H1 (cell line): ENCODE measurements around the gene RAB3D. TPM values are rescaled to one million over a fixed set of nuclear protein-coding genes. Genes with fewer than 3 reads are reported as not detected.

Source experiments
- CTCF ChIA-PET: fragments of 300-600 bp; sonication (Branson Sonifier 250); formaldehyde crosslinking; loops from one replicate; lab custom pipeline; 2021; ENCODE audit not compliant: partially characterized antibody; lab: Charles Lee
- POLR2A ChIA-PET: fragments of 300-600 bp; sonication (Branson Sonifier 250); formaldehyde crosslinking; loops from one replicate; lab custom pipeline; 2021; ENCODE audit warnings: inconsistent platforms; ENCODE audit not compliant: partially characterized antibody; lab: Charles Lee
- DNase-seq, 2 experiments: peaks; one replicate each; pipeline versions ENCODE4 v3.0.0 to v3.0.0-alpha.2; 2010 to 2022; ENCODE audit warnings: low spot score in 2 of 2, low read depth in 1 of 2, mixed read lengths in 1 of 2
- FAIRE-seq: peaks from 2 replicates; lab custom pipeline; 2011; peaks lifted over from hg19 to GRCh38; lab: Jason Lieb, UNC
- H2AFZ ChIP-seq: 2 replicates; pipeline ENCODE4 v1.8.1; 2012; ENCODE audit warnings: low read length, inconsistent platforms
- H2AK5ac ChIP-seq: 2 replicates; pipeline ENCODE4 v1.6.1; 2013; ENCODE audit warnings: low read depth, low read length
- H2BK120ac ChIP-seq: replicated peaks from 2 replicates; pipeline ENCODE3; 2013; ENCODE audit warnings: low read depth, low read length, inconsistent platforms
- H2BK12ac ChIP-seq: 2 replicates; pipeline ENCODE4 v1.6.1; 2013; ENCODE audit warnings: low read depth, low read length
- H2BK15ac ChIP-seq: 2 replicates; pipeline ENCODE4 v1.6.1; 2013; ENCODE audit warnings: low read length
- H2BK20ac ChIP-seq: 2 replicates; pipeline ENCODE4 v1.6.1; 2013; ENCODE audit warnings: low read length
- H2BK5ac ChIP-seq: 2 replicates; pipeline ENCODE4 v1.6.1; 2013; ENCODE audit warnings: low read depth, low read length
- H3K14ac ChIP-seq: 2 replicates; pipeline ENCODE4 v1.6.1; 2013; ENCODE audit warnings: inconsistent platforms; ENCODE audit not compliant: insufficient read length
- H3K18ac ChIP-seq: 2 replicates; pipeline ENCODE4 v1.6.1; 2013; ENCODE audit warnings: low read length; ENCODE audit errors: extremely low read depth
- H3K23ac ChIP-seq: 2 replicates; pipeline ENCODE4 v1.6.1; 2013; ENCODE audit warnings: inconsistent platforms; ENCODE audit not compliant: insufficient read length
- H3K23me2 ChIP-seq: 2 replicates; pipeline ENCODE4 v1.6.1; 2013; ENCODE audit warnings: low read depth, low read length
- H3K27ac ChIP-seq: 2 replicates; pipeline ENCODE4 v1.6.1; 2011; ENCODE audit warnings: low read depth, low read length, inconsistent platforms
- H3K27me3 ChIP-seq, 4 experiments: replicated peaks in 1 of 4; 1 replicate in 1 of 4; 2 replicates in 3 of 4; pipeline versions ENCODE4 v1.6.1 to v1.8.1; 2011 to 2013; ENCODE audit warnings: low read length in 3 of 4, mild to moderate bottlenecking in 3 of 4, inconsistent platforms in 2 of 4, mixed read lengths in 2 of 4, moderate library complexity in 1 of 4; ENCODE audit not compliant: control insufficient read depth in 3 of 4, insufficient read depth in 3 of 4; ENCODE audit errors: extremely low read depth in 1 of 4
- H3K36me3 ChIP-seq, 4 experiments: 2 replicates each; pipeline versions ENCODE4 v1.6.1 to v1.8.1; 2011 to 2013; ENCODE audit warnings: mild to moderate bottlenecking in 4 of 4, low read length in 3 of 4, moderate library complexity in 2 of 4, control low read depth in 1 of 4, inconsistent platforms in 1 of 4; ENCODE audit not compliant: insufficient read depth in 4 of 4, control insufficient read depth in 2 of 4
- H3K4ac ChIP-seq: replicated peaks from 2 replicates; pipeline ENCODE3; 2013; ENCODE audit warnings: low read length, low read depth, mixed read lengths, inconsistent platforms; ENCODE audit not compliant: insufficient read length
- H3K4me1 ChIP-seq, 4 experiments: replicated peaks in 1 of 4; 1 replicate in 1 of 4; 2 replicates in 3 of 4; pipeline versions ENCODE4 v1.6.1 to v1.8.1; 2011 to 2013; ENCODE audit warnings: low read length in 3 of 4, inconsistent platforms in 2 of 4, mixed read lengths in 1 of 4; ENCODE audit not compliant: insufficient read depth in 4 of 4, control insufficient read depth in 3 of 4
- H3K4me2 ChIP-seq, 2 experiments: 2 replicates each; pipeline versions ENCODE4 v1.6.1 to v1.8.1; 2011 to 2013; ENCODE audit warnings: low read depth in 2 of 2, low read length in 2 of 2, control low read depth in 1 of 2, inconsistent platforms in 1 of 2, mild to moderate bottlenecking in 1 of 2; ENCODE audit not compliant: insufficient read depth in 1 of 2
- H3K4me3 ChIP-seq, 4 experiments: fragments of 200-600, 300-600 bp in 1 of 4; sonication (generic), shearing (Covaris generic), sonication (Bioruptor Twin) in 1 of 4; 2 replicates each; pipeline versions ENCODE4 v1.5.1 to v1.8.1; 2011 to 2016; ENCODE audit warnings: low read length in 4 of 4, low read depth in 3 of 4, control low read depth in 2 of 4, inconsistent platforms in 2 of 4, mild to moderate bottlenecking in 2 of 4, mixed read lengths in 1 of 4, moderate library complexity in 1 of 4; ENCODE audit not compliant: insufficient read depth in 2 of 4; ENCODE audit errors: extremely low read depth in 1 of 4
- H3K56ac ChIP-seq: replicated peaks from 2 replicates; pipeline ENCODE3; 2013; ENCODE audit warnings: low read depth, mild to moderate bottlenecking, mixed read lengths, low read length, inconsistent platforms; ENCODE audit not compliant: insufficient read length
- H3K79me1 ChIP-seq: 2 replicates; pipeline ENCODE4 v1.6.1; 2013; ENCODE audit warnings: low read depth, low read length, control low read depth
- H3K79me2 ChIP-seq, 2 experiments: 2 replicates each; pipeline versions ENCODE4 v1.6.1 to v1.8.1; 2012 to 2013; ENCODE audit warnings: low read length in 2 of 2, mild to moderate bottlenecking in 2 of 2, inconsistent platforms in 1 of 2; ENCODE audit not compliant: insufficient read depth in 2 of 2, control insufficient read depth in 1 of 2
- H3K9ac ChIP-seq, 4 experiments: replicated peaks in 1 of 4; 1 replicate in 1 of 4; 2 replicates in 3 of 4; pipeline versions ENCODE4 v1.6.1 to v1.8.1; 2011 to 2013; ENCODE audit warnings: low read depth in 3 of 4, low read length in 3 of 4, control low read depth in 2 of 4, mild to moderate bottlenecking in 2 of 4, moderate library complexity in 2 of 4, inconsistent platforms in 1 of 4; ENCODE audit errors: extremely low read depth in 1 of 4
- H3K9me3 ChIP-seq, 2 experiments: 2 replicates each; pipeline versions ENCODE4 v1.6.1 to v1.8.1; 2012 to 2013; ENCODE audit warnings: mild to moderate bottlenecking in 2 of 2, moderate library complexity in 2 of 2, control low read depth in 1 of 2, inconsistent platforms in 1 of 2, low read depth in 1 of 2, low read length in 1 of 2, mixed read lengths in 1 of 2; ENCODE audit not compliant: insufficient read depth in 2 of 2
- H4K20me1 ChIP-seq, 2 experiments: replicated peaks in 1 of 2; 2 replicates each; pipeline versions ENCODE3 to v1.8.1; 2011 to 2013; ENCODE audit warnings: inconsistent platforms in 2 of 2, low read length in 2 of 2, mild to moderate bottlenecking in 1 of 2; ENCODE audit not compliant: insufficient read depth in 2 of 2, control insufficient read depth in 1 of 2
- H4K5ac ChIP-seq: 2 replicates; pipeline ENCODE4 v1.6.1; 2013; ENCODE audit warnings: low read length, low read depth, mixed read lengths, inconsistent platforms; ENCODE audit not compliant: insufficient read length
- H4K8ac ChIP-seq: 2 replicates; pipeline ENCODE4 v1.8.0; 2013; ENCODE audit warnings: mild to moderate bottlenecking, moderate library complexity, low read length, inconsistent platforms; ENCODE audit not compliant: insufficient read depth; ENCODE audit errors: extremely low read depth
- H4K91ac ChIP-seq: replicated peaks from 2 replicates; pipeline ENCODE3; 2013; ENCODE audit warnings: low read length, mixed read lengths, inconsistent platforms; ENCODE audit not compliant: insufficient read length
- ASH2L ChIP-seq: fragments of 200-600, 300-600 bp; sonication (generic); IDR thresholded peaks from one replicate; pipeline ENCODE4 v1.7.1; 2017; ENCODE audit warnings: low read length
- BACH1 ChIP-seq: IDR thresholded peaks from 2 replicates; pipeline ENCODE4 v1.6.1; 2012; ENCODE audit warnings: low read length, improper control_type of control experiment
- CHD1 ChIP-seq: IDR thresholded peaks from 2 replicates; pipeline ENCODE4 v1.6.1; 2012; ENCODE audit warnings: low read depth, low read length, improper control_type of control experiment
- KDM4A ChIP-seq: IDR thresholded peaks from one replicate; pipeline ENCODE4 v1.7.1; 2012; ENCODE audit warnings: low read depth, mild to moderate bottlenecking, moderate library complexity, low read length, inconsistent platforms; ENCODE audit not compliant: severe bottlenecking
- POLR2A ChIP-seq, 2 experiments: IDR thresholded peaks; 1 replicate in 1 of 2; 2 replicates in 1 of 2; pipeline ENCODE4 v1.6.1; 2011; ENCODE audit warnings: low read depth in 2 of 2, low read length in 2 of 2, mild to moderate bottlenecking in 2 of 2; ENCODE audit errors: control extremely low read depth in 1 of 2
- SIRT6 ChIP-seq: IDR thresholded peaks from one replicate; pipeline ENCODE4 v1.7.1; 2012; ENCODE audit warnings: low read length, inconsistent platforms
- YY1 ChIP-seq: IDR thresholded peaks from 2 replicates; pipeline ENCODE4 v1.6.1; 2011; ENCODE audit warnings: low read depth, mild to moderate bottlenecking, low read length
- WGBS, 2 experiments: shearing (Covaris generic) in 1 of 2; methylation state at CpG; one replicate each; pipeline versions ENCODE4 v1.1.6 to v1.1.7; 2013 to 2015; ENCODE audit warnings: low lambda C conversion rate in 2 of 2, mixed read lengths in 2 of 2, inconsistent platforms in 1 of 2, low coverage in 1 of 2, missing lambda C conversion rate in 1 of 2; ENCODE audit not compliant: insufficient replicate concordance in 2 of 2, insufficient coverage in 1 of 2, insufficient read length in 1 of 2; ENCODE audit errors: extremely low coverage in 1 of 2, missing lambda C conversion rate in 1 of 2; 5-methylcytosine and 5-hydroxymethylcytosine counted together
- polyA plus RNA-seq, 7 experiments: library from polyadenylated mRNA; depleted of rRNA in 3 of 7; stranded (reverse) in 5 of 7; unstranded in 2 of 7; fragments of >200 nt in 5 of 7; fragments of 200-250 nt in 2 of 7; gene quantifications; 1 replicate in 5 of 7; 2 replicates in 1 of 7; 4 replicates in 1 of 7; pipeline versions ENCODE4 v1.2.1 to v1.2.3, GENCODE V29; 2011 to 2013; ENCODE audit warnings: missing spikeins in 2 of 7, mixed read lengths in 2 of 7
- total RNA-seq: library from RNA; stranded (reverse); fragmentation: NEBNext Ultra II Directional; extraction: Animal tissue kit (Norgen Biotek cat#: 25700); gene quantifications from 2 replicates; pipeline ENCODE4 v1.2.1, GENCODE V29; 2021
- TF ChIP-seq, protein P1 (sequence below), 3 experiments: IDR thresholded peaks; 1 replicate in 2 of 3; 2 replicates in 1 of 3; pipeline versions ENCODE4 v1.5.1 to v1.6.1; 2011; ENCODE audit warnings: low read length in 3 of 3, mild to moderate bottlenecking in 3 of 3, inconsistent platforms in 2 of 3, low read depth in 1 of 3, moderate library complexity in 1 of 3; ENCODE audit not compliant: insufficient read depth in 1 of 3; ENCODE audit errors: control extremely low read depth in 1 of 3
- TF ChIP-seq, protein P2 (sequence below): IDR thresholded peaks from 2 replicates; pipeline ENCODE4 v1.6.1; 2012; ENCODE audit warnings: inconsistent platforms

Gene RAB3D
- total and polyA plus RNA-seq, 2 of the 8 experiments (the other 6 are each of a cell fraction or from before 2014, with no cell fraction given) = 17.8 to 23.8 TPM

DNA sequence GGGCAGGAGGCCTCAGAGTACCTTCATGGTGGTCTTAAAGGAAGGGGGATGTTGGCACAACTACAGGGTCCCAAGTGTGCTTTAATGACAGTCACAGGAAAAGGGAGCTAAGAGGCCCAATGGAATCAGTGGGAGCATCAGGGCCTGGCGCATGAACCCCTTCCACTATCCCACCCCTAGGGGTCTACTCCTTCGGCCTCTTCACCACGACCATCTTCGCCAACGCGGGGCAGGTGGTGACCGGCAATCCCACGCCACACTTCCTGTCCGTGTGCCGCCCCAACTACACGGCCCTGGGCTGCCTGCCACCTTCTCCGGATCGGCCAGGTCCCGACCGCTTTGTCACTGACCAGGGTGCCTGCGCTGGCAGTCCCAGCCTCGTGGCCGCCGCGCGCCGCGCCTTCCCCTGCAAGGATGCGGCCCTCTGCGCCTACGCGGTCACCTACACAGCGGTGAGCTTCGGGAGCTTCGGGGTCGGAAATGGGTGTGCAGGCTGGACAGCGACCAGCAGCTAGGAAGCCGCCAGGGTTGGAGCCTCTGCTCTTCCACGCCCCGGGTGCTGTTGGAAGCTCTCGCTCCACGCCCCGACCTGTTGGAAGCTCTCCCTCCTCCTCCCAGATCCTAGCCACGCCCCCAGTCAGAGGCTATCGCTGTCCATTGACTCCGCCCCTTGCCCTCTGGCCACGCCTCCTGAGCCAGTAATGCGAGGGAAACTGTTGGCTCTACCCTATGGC is 21.7 kb upstream of the RAB3D start:
- ChIA-PET CTCF (interaction anchor here (1.1 to 2.8 kb wide), 13 partner anchors 9 to 121 kb away, joined by 3 to 26 read pairs (median 4); partner anchors contain the start of genes CCDC159, EPOR, ODAD3 and PRKCSH), POLR2A (interaction anchor here (0.5 to 3.1 kb wide), 15 partner anchors 9 to 272 kb away, joined by 3 to 34 read pairs (median 4); partner anchors contain the start of genes EPOR, LDLR, RGL3 and SWSAP1)
- peak overlapping the region; percentile 87; the same call in 1 of the 2 replicates for H2BK5ac ChIP-seq
- peak overlapping the region in 2 of 4 experiments; percentile 32 to 38; a peak in 3 of 7 replicates for H3K9ac ChIP-seq
- H3K23me2 ChIP-seq = peaks cover 10% of the 10 kb centered on the region; the same call in 1 of the 2 replicates
- peak overlapping the region; percentile 79; the same call in 1 of the 2 replicates for H3K18ac ChIP-seq
- H2BK120ac ChIP-seq = no peak overlapping the region
- H2BK20ac ChIP-seq = no peak overlapping the region
- peak overlapping the region; percentile 25 for H4K91ac ChIP-seq
- peak overlapping the region; percentile 75; the same call in 1 of the 2 replicates for H2BK12ac ChIP-seq
- H3K23ac ChIP-seq = no peak overlapping the region
- peak overlapping the region; percentile 4; the same call in 1 of the 2 replicates for H4K8ac ChIP-seq
- peaks cover 0 to 2% of the 10 kb centered on the region in 2 experiments for H4K20me1 ChIP-seq
- no peaks in the 10 kb centered on the region for H3K79me2 ChIP-seq
- DNase-seq = peak in 1 of 2 experiments; percentile 100
- H3K27me3 ChIP-seq = peaks cover 0 to 11% (median 5%) of the 10 kb centered on the region in 4 experiments; a peak in 3 of 7 replicates
- H2AFZ ChIP-seq = peak overlapping the region; percentile 91; the same call in 1 of the 2 replicates
- H3K9me3 ChIP-seq = no peaks in the 10 kb centered on the region
- H3K4ac ChIP-seq = no peak overlapping the region
- H3K4me1 ChIP-seq = peaks cover 0 to 9% (median 5%) of the 10 kb centered on the region in 4 experiments
- 9% methylated on average over 38 of the region's 43 CpGs; no CpG with 5 or more reads in 1 of the 2 experiments for whole genome bisulfite sequencing, 2 experiments
- no peak overlapping the region for H3K56ac ChIP-seq
- no peaks in the 10 kb centered on the region for H3K79me1 ChIP-seq
- H3K14ac ChIP-seq = no peak overlapping the region
- H3K4me2 ChIP-seq = peak overlapping the region; percentile 92 to 96
- 0 out of 2 replicates have a peak overlapping the region, but pooled peaks have one; percentile 19 for H3K27ac ChIP-seq
- no peak overlapping the region for H2AK5ac ChIP-seq
- no peaks in the 10 kb centered on the region for H3K36me3 ChIP-seq
- H2BK15ac ChIP-seq = peak overlapping the region; percentile 98; the same call in 1 of the 2 replicates
- no peak overlapping the region for H4K5ac ChIP-seq
- peak overlapping the region; percentile 46 to 62 (median 56) for H3K4me3 ChIP-seq
- peak; percentile 94 for FAIRE-seq
- TF ChIP-seq ASH2L = no peak
- no peak for TF ChIP-seq CHD1
- no peak for TF ChIP-seq BACH1
- peak; percentile 56 for TF ChIP-seq KDM4A
- no peak for TF ChIP-seq YY1
- TF ChIP-seq SIRT6 = no peak
- peak in 1 of 2 experiments; percentile 46; a peak in 1 of 3 replicates for TF ChIP-seq POLR2A (IDR thresholded peaks at IDR 0.05; ENCODE audit: control extremely low read depth in 1 of 2, low read depth in 2 of 2, low read length in 2 of 2)
- TF ChIP-seq, protein P1, sequence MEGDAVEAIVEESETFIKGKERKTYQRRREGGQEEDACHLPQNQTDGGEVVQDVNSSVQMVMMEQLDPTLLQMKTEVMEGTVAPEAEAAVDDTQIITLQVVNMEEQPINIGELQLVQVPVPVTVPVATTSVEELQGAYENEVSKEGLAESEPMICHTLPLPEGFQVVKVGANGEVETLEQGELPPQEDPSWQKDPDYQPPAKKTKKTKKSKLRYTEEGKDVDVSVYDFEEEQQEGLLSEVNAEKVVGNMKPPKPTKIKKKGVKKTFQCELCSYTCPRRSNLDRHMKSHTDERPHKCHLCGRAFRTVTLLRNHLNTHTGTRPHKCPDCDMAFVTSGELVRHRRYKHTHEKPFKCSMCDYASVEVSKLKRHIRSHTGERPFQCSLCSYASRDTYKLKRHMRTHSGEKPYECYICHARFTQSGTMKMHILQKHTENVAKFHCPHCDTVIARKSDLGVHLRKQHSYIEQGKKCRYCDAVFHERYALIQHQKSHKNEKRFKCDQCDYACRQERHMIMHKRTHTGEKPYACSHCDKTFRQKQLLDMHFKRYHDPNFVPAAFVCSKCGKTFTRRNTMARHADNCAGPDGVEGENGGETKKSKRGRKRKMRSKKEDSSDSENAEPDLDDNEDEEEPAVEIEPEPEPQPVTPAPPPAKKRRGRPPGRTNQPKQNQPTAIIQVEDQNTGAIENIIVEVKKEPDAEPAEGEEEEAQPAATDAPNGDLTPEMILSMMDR (IDR thresholded peaks at IDR 0.05; ENCODE audit: control extremely low read depth in 1 of 3, insufficient read depth in 1 of 3, low read depth in 1 of 3, low read length in 3 of 3) = peak; percentile 19 to 44 (median 44); a peak in 3 of 4 replicates
- TF ChIP-seq, protein P2, sequence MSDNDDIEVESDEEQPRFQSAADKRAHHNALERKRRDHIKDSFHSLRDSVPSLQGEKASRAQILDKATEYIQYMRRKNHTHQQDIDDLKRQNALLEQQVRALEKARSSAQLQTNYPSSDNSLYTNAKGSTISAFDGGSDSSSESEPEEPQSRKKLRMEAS = peak; percentile 95
